Mesendoderm (in vitro differentiated cells): Measurements from ENCODE around the gene RAET1E.
A peak's percentile ranks its signal among the peaks of the same experiment; 100 is the strongest.
"Not testable (repeated sequence)": the region's sequence is repeated elsewhere in the genome, so short reads cannot be mapped to it uniquely, and the experiment has no call there.

Source experiments
- DNase-seq: peaks from one replicate; pipeline ENCODE4 v3.0.0; 2013
- H2AK5ac ChIP-seq: 2 replicates; pipeline ENCODE4 v1.6.1; 2013; ENCODE audit warnings: low read length, inconsistent platforms
- H2BK120ac ChIP-seq: 2 replicates; pipeline ENCODE4 v1.6.1; 2013; ENCODE audit warnings: low read depth, mild to moderate bottlenecking, low read length, moderate library complexity, mixed read lengths
- H2BK15ac ChIP-seq: replicated peaks from 2 replicates; pipeline ENCODE4 v1.6.1; 2013; ENCODE audit warnings: low read depth, mild to moderate bottlenecking, moderate library complexity
- H2BK5ac ChIP-seq: 2 replicates; pipeline ENCODE4 v1.6.1; 2013; ENCODE audit warnings: low read length, inconsistent platforms
- H3K18ac ChIP-seq: 2 replicates; pipeline ENCODE4 v1.6.1; 2013; ENCODE audit warnings: mild to moderate bottlenecking, low read length, mixed read lengths
- H3K23ac ChIP-seq: one replicate; pipeline ENCODE4 v1.6.1; 2013; ENCODE audit warnings: low read length
- H3K27ac ChIP-seq: 2 replicates; pipeline ENCODE4 v1.5.1; 2013; ENCODE audit warnings: low read depth, mild to moderate bottlenecking, inconsistent platforms, low read length, moderate library complexity
- H3K27me3 ChIP-seq: 2 replicates; pipeline ENCODE4 v1.6.1; 2013; ENCODE audit warnings: low read length, control low read depth, mild to moderate bottlenecking, inconsistent platforms; ENCODE audit not compliant: insufficient read depth, poor library complexity
- H3K36me3 ChIP-seq: 2 replicates; pipeline ENCODE4 v1.6.1; 2013; ENCODE audit warnings: low read length, inconsistent platforms; ENCODE audit not compliant: control insufficient read depth, insufficient read depth
- H3K4ac ChIP-seq: one replicate; pipeline ENCODE4 v1.6.1; 2013; ENCODE audit warnings: low read depth, mild to moderate bottlenecking, low read length, moderate library complexity
- H3K4me1 ChIP-seq: 2 replicates; pipeline ENCODE4 v1.6.1; 2013; ENCODE audit warnings: low read depth, low read length, inconsistent platforms; ENCODE audit not compliant: control insufficient read depth
- H3K4me2 ChIP-seq: 2 replicates; pipeline ENCODE4 v1.6.1; 2013; ENCODE audit warnings: low read length
- H3K4me3 ChIP-seq: 2 replicates; pipeline ENCODE4 v1.5.1; 2013; ENCODE audit warnings: mild to moderate bottlenecking, low read length
- H3K56ac ChIP-seq: one replicate; pipeline ENCODE4 v1.6.1; 2013; ENCODE audit warnings: low read length
- H3K79me1 ChIP-seq: 2 replicates; pipeline ENCODE4 v1.6.1; 2013; ENCODE audit warnings: low read length, inconsistent platforms
- H3K79me2 ChIP-seq: 2 replicates; pipeline ENCODE4 v1.6.1; 2013; ENCODE audit warnings: mild to moderate bottlenecking, low read length; ENCODE audit not compliant: control insufficient read depth, insufficient read depth
- H3K9ac ChIP-seq: 2 replicates; pipeline ENCODE4 v1.6.1; 2013; ENCODE audit warnings: low read length, inconsistent platforms
- H4K5ac ChIP-seq: one replicate; pipeline ENCODE4 v1.6.1; 2013; ENCODE audit warnings: low read length
- H4K8ac ChIP-seq: one replicate; pipeline ENCODE4 v1.6.1; 2013; ENCODE audit warnings: low read depth, mild to moderate bottlenecking, control low read depth, low read length, moderate library complexity
- WGBS: extraction: QIAGEN DNeasy Blood & Tissue Kit; methylation state at CpG from one replicate; pipeline ENCODE4 v1.1.7; 2013; ENCODE audit warnings: low lambda C conversion rate, missing lambda C conversion rate; ENCODE audit not compliant: insufficient coverage; ENCODE audit errors: extremely low coverage; 5-methylcytosine and 5-hydroxymethylcytosine counted together

RAET1E gene

GRCh38 chr6:149863698-149864577, 34.0 kb downstream of the RAET1E start, which contains the start of gene LRP11:
Gene LRP11, minus strand, starts transcription at chr6:149864359. Its CDS starts 339 bp downstream, at chr6:149864020.
- H3K79me2 ChIP-seq = no peaks in the 10 kb centered on the region
- peak; percentile 92 for DNase-seq
- WGBS = no CpG with 5 or more reads among the region's 110 CpGs
- no peak within 1 kb of the TSS for H4K5ac ChIP-seq
- H3K18ac ChIP-seq = no peak within 1 kb of the TSS
- H3K4ac ChIP-seq = no peak within 1 kb of the TSS
- H3K4me2 ChIP-seq = peak within 1 kb of the TSS; percentile 98
- no peak within 1 kb of the TSS for H4K8ac ChIP-seq
- H2BK120ac ChIP-seq = no peak within 1 kb of the TSS
- H3K9ac ChIP-seq = peak within 1 kb of the TSS; percentile 70
- peak within 1 kb of the TSS; percentile 85 for H3K56ac ChIP-seq
- H2BK5ac ChIP-seq = no peak within 1 kb of the TSS
- no peaks in the 10 kb centered on the region for H3K27me3 ChIP-seq
- peak within 1 kb of the TSS; percentile 57 for H3K4me3 ChIP-seq
- H3K27ac ChIP-seq = no peak within 1 kb of the TSS
- no peaks in the 10 kb centered on the region for H3K79me1 ChIP-seq
- H3K36me3 ChIP-seq = no peaks in the 10 kb centered on the region
- no peaks in the 10 kb centered on the region for H3K4me1 ChIP-seq
- no peak within 1 kb of the TSS for H3K23ac ChIP-seq
- no peak within 1 kb of the TSS for H2AK5ac ChIP-seq
- H2BK15ac ChIP-seq = no peak within 1 kb of the TSS

- H3K27ac ChIP-seq = no peak overlapping the region
Measured at GRCh38 chr6:149862922-149863697, 34.8 kb downstream of the RAET1E start.

GRCh38 chr6:149862424-149862738, 35.5 kb downstream of the RAET1E start:
- not testable (repeated sequence) for H2BK5ac ChIP-seq, H3K27me3 ChIP-seq, H3K23ac ChIP-seq, H4K5ac ChIP-seq, DNase-seq, H3K36me3 ChIP-seq, H3K4me3 ChIP-seq, H2BK15ac ChIP-seq, H3K79me2 ChIP-seq, H3K4ac ChIP-seq, H2AK5ac ChIP-seq, H2BK120ac ChIP-seq, H3K18ac ChIP-seq, H4K8ac ChIP-seq, H3K56ac ChIP-seq, H3K79me1 ChIP-seq, H3K9ac ChIP-seq, H3K4me2 ChIP-seq, H3K27ac ChIP-seq, H3K4me1 ChIP-seq
- WGBS = no CpG with 5 or more reads among the region's 12 CpGs

More at GRCh38 chr6:149862922-149863697, 34.8 kb downstream of the RAET1E start:
- no peak overlapping the region for H3K23ac ChIP-seq
- no peak overlapping the region for H2BK120ac ChIP-seq
- H3K79me1 ChIP-seq = no peaks in the 10 kb centered on the region
- no peak overlapping the region for H4K5ac ChIP-seq
- no peaks in the 10 kb centered on the region for H3K4me1 ChIP-seq
- H3K27me3 ChIP-seq = no peaks in the 10 kb centered on the region
- H4K8ac ChIP-seq = no peak overlapping the region
- no peak overlapping the region for H2AK5ac ChIP-seq
- peak overlapping the region; percentile 98 for H3K4me2 ChIP-seq
- H3K18ac ChIP-seq = no peak overlapping the region
- H3K36me3 ChIP-seq = no peaks in the 10 kb centered on the region
- H3K9ac ChIP-seq = peak overlapping the region; percentile 70
- H3K56ac ChIP-seq = peak overlapping the region; percentile 85
- H2BK15ac ChIP-seq = no peak overlapping the region
- H3K4ac ChIP-seq = no peak overlapping the region
- no peaks in the 10 kb centered on the region for H3K79me2 ChIP-seq
- WGBS = no CpG with 5 or more reads among the region's 69 CpGs
- DNase-seq = peak; percentile 63
- H2BK5ac ChIP-seq = no peak overlapping the region
- H3K4me3 ChIP-seq = peak overlapping the region; percentile 57

GRCh38 chr6:149861603-149862423, 36.1 kb downstream of the RAET1E start:
- H3K4me2 ChIP-seq = no peak overlapping the region
- H4K8ac ChIP-seq = no peak overlapping the region
- no peak overlapping the region for H3K4me3 ChIP-seq
- H2BK120ac ChIP-seq = no peak overlapping the region
- H3K4me1 ChIP-seq = no peaks in the 10 kb centered on the region
- no peak overlapping the region for H2AK5ac ChIP-seq
- H3K4ac ChIP-seq = no peak overlapping the region
- H3K79me2 ChIP-seq = no peaks in the 10 kb centered on the region
- no peaks in the 10 kb centered on the region for H3K36me3 ChIP-seq
- WGBS = no CpG with 5 or more reads among the region's 14 CpGs
- no peak overlapping the region for H3K56ac ChIP-seq
- no peak for DNase-seq
- no peak overlapping the region for H3K18ac ChIP-seq
- no peak overlapping the region for H2BK5ac ChIP-seq
- H3K9ac ChIP-seq = no peak overlapping the region
- no peak overlapping the region for H3K27ac ChIP-seq
- H4K5ac ChIP-seq = no peak overlapping the region
- H2BK15ac ChIP-seq = no peak overlapping the region
- no peaks in the 10 kb centered on the region for H3K27me3 ChIP-seq
- no peaks in the 10 kb centered on the region for H3K79me1 ChIP-seq
- H3K23ac ChIP-seq = no peak overlapping the region

- no CpG with 5 or more reads among the region's 14 CpGs for WGBS
- no peak for DNase-seq
- Histone ChIP-seq H3K79me1 (no peaks in the 10 kb centered on the region), H3K4ac (no peak overlapping the region), H2AK5ac (no peak overlapping the region), H3K9ac (no peak overlapping the region), H3K79me2 (no peaks in the 10 kb centered on the region), H3K4me3 (no peak overlapping the region), H3K4me1 (no peaks in the 10 kb centered on the region), H3K18ac (no peak overlapping the region), H3K27me3 (no peaks in the 10 kb centered on the region), H2BK15ac (no peak overlapping the region), H3K27ac (no peak overlapping the region), H2BK5ac (no peak overlapping the region), H4K8ac (no peak overlapping the region), H3K23ac (no peak overlapping the region), H3K4me2 (no peak overlapping the region), H3K36me3 (no peaks in the 10 kb centered on the region), H2BK120ac (no peak overlapping the region), H3K56ac (no peak overlapping the region), H4K5ac (no peak overlapping the region)
Measured at GRCh38 chr6:149860834-149861602, 36.9 kb downstream of the RAET1E start.
